Colonic mucosa (tissue), 4 donors: Measurements from ENCODE around the gene HTR6. TPM values are rescaled to one million over a fixed set of nuclear protein-coding genes. Genes with fewer than 3 reads are reported as not detected.

ENCODE experiments used
- DNase-seq: peaks from one replicate; pipeline ENCODE4 v3.0.0-alpha.2; 2020
- H3K27ac ChIP-seq: fragments of 200-600 bp; one replicate; pipeline ENCODE4 v1.8.0; 2021
- H3K27me3 ChIP-seq: fragments of 200-600 bp; one replicate; pipeline ENCODE4 v1.8.0; 2021
- H3K36me3 ChIP-seq: fragments of 200-600 bp; one replicate; pipeline ENCODE4 v1.8.0; 2021
- H3K4me1 ChIP-seq: fragments of 200-600 bp; one replicate; pipeline ENCODE4 v1.8.0; 2021; ENCODE audit warnings: mild to moderate bottlenecking
- H3K4me3 ChIP-seq: fragments of 200-600 bp; one replicate; pipeline ENCODE4 v1.8.0; 2021
- H3K9ac ChIP-seq, 2 donors: one replicate each; pipeline ENCODE4 v1.7.0; 2013; ENCODE audit warnings: control low read depth in 2 of 2, low read depth in 2 of 2, low read length in 2 of 2
- H3K9me3 ChIP-seq: fragments of 200-600 bp; one replicate; pipeline ENCODE4 v1.8.0; 2021
- intact Hi-C: fragments of 100-400 bp; cut with DNase I; formaldehyde crosslinking; loops from one replicate; pipeline ENCODE4 v1.14.1; 2022
- total RNA-seq, 2 donors: library from RNA; stranded (reverse); fragmentation: NEBNext Ultra II Directional in 1 of 2; extraction: Animal tissue kit (Norgen Biotek cat#: 25700) in 1 of 2; gene quantifications; one replicate each; pipeline ENCODE4 v1.2.1, GENCODE V29; 2021
- TF ChIP-seq, protein P1 (sequence below): fragments of 200-600 bp; IDR thresholded peaks from one replicate; pipeline ENCODE4 v1.8.0; 2022; ENCODE audit warnings: antibody characterized with exemption, mild to moderate bottlenecking
- donor health status: healthy.
- donor health status: DM: no; HTN: no; CAD: no.
- donor health status: DM: no; HTN: no; CAD: no.

HTR6 gene
- total RNA-seq, 2 donors from 2014 or later = not detected

DNA sequence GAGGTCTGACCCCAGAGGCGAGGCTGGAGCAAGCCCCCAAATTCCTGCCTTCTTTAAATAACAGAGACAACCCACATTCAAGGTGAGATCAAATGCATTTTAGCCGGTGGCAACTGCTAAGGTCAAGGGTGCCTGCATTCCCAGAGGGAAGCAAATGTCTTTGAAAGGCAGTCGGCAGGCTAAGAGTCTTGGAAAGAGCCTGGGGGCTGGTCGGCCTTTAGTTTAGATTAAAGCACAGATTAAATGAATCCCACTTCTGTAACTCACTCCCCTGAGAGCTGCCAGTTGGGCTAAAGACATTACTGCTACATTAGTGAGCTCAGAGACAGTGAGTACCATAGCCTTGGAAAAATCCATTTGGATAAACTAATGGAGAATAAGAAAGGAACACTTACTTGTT is 59.2 kb downstream of the HTR6 start:
- no peaks in the 10 kb centered on the region for H3K9me3 ChIP-seq
- no peak for DNase-seq
- no peaks in the 10 kb centered on the region for H3K27me3 ChIP-seq
- no peak overlapping the region for H3K9ac ChIP-seq
- intact Hi-C loops = no loop called here
- no peaks in the 10 kb centered on the region for H3K4me1 ChIP-seq
- H3K36me3 ChIP-seq = no peaks in the 10 kb centered on the region
- no peak overlapping the region for H3K27ac ChIP-seq
- TF ChIP-seq, protein P1, sequence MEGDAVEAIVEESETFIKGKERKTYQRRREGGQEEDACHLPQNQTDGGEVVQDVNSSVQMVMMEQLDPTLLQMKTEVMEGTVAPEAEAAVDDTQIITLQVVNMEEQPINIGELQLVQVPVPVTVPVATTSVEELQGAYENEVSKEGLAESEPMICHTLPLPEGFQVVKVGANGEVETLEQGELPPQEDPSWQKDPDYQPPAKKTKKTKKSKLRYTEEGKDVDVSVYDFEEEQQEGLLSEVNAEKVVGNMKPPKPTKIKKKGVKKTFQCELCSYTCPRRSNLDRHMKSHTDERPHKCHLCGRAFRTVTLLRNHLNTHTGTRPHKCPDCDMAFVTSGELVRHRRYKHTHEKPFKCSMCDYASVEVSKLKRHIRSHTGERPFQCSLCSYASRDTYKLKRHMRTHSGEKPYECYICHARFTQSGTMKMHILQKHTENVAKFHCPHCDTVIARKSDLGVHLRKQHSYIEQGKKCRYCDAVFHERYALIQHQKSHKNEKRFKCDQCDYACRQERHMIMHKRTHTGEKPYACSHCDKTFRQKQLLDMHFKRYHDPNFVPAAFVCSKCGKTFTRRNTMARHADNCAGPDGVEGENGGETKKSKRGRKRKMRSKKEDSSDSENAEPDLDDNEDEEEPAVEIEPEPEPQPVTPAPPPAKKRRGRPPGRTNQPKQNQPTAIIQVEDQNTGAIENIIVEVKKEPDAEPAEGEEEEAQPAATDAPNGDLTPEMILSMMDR = no peak
- H3K4me3 ChIP-seq = no peak overlapping the region

DNA sequence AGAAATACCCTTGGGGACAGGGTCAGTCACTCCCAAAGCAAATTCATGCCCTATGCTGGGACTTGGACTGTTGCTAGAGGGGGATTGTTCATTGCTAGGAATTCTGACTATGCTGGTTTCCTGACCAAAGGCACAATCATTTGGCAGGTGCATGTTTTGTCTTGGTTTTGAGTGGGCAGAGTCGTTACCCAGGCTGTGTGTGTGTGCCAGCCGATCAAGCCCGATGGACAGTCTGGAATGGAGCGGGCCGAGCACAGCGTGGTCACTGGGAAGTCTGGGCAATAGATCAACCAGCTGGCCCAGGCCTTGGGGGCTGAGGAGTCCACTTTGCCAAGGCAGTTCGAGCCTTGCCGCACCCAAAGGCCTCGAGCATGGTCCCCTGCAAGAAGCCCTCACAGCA is 60.9 kb downstream of the HTR6 start:
- no peak overlapping the region for H3K4me3 ChIP-seq
- H3K9ac ChIP-seq = no peak overlapping the region
- H3K4me1 ChIP-seq = no peaks in the 10 kb centered on the region
- H3K27ac ChIP-seq = no peak overlapping the region
- no peaks in the 10 kb centered on the region for H3K27me3 ChIP-seq
- intact Hi-C loops = no loop called here
- no peak for DNase-seq
- no peaks in the 10 kb centered on the region for H3K9me3 ChIP-seq
- TF ChIP-seq, protein P1 = no peak
- H3K36me3 ChIP-seq = no peaks in the 10 kb centered on the region

DNA sequence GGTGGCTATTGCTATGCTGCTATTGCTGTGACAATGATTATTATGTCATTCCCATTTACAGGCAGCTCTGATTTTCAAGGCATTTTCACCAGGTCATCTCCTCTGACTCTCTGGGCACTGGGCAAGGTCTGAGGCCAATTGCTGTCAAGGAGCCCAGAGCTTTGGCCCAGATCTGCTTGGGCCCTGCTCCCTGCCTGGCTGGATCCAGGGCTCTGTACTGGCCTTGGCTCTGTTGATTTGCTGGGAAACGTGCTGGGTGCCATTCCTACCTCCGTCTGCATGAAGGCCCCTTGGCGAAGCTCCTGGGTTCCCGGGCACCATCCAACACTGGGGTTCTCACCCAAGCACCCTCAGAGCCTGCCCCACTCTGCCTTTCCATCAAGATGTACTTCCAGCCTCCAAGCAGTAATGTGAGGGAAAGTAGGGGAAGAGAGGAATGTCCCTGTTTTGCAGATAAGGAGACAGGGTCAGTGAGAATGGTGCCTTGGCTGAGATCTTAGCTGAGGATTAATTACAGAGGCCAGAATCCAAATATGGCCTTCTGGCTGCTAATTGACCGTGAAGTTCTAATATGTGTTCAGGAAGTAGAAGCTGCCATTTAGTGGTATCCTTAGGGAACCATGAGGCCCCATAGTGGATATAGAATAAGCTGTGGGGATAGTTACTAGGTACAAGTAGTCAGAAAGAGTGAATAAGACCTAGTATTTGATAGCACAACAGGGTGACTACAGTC is 63.9 kb downstream of the HTR6 start:
- Histone ChIP-seq H3K27ac (no peak overlapping the region), H3K36me3 (no peaks in the 10 kb centered on the region), H3K9me3 (no peaks in the 10 kb centered on the region), H3K4me3 (no peak overlapping the region), H3K4me1 (no peaks in the 10 kb centered on the region), H3K9ac (no peak overlapping the region), H3K27me3 (no peaks in the 10 kb centered on the region)
- TF ChIP-seq, protein P1 = no peak
- DNase-seq = no peak
- intact Hi-C loops = no loop called here

DNA sequence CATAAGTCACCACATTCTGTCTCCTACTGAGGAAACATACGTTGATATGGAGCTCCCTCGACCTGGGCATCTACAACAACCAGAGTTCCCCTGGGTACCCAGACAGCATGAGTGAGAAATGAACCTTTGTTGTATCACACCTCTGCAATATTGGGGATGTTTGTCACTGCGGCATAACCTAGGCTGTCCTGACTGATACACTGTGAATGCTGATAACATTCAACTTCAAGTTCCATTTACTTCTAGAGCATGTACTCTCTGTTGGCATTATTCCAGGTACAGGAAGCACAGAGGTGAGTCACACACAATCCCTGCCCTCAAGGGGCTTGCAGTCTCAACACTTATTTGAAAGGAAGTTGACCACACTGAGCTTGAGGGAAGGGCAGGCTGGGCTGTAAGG is 65.6 kb downstream of the HTR6 start:
- Histone ChIP-seq H3K27me3 (no peaks in the 10 kb centered on the region), H3K36me3 (no peaks in the 10 kb centered on the region), H3K4me1 (no peaks in the 10 kb centered on the region), H3K4me3 (no peak overlapping the region), H3K9me3 (no peaks in the 10 kb centered on the region), H3K27ac (no peak overlapping the region), H3K9ac (no peak overlapping the region)
- TF ChIP-seq, protein P1 = no peak
- intact Hi-C loops = no loop called here
- no peak for DNase-seq

Other genes with a start within 250 kb of the HTR6 start
- 100 to 1,000 TPM; 397 to 407 TPM for gene CAPZB, start 179.3 kb upstream of the HTR6 start, total RNA-seq
- gene NBL1, start 20.6 kb upstream of the HTR6 start, total RNA-seq = 100 to 1,000 TPM; 340 to 393 TPM
- gene TMCO4, start 135.0 kb downstream of the HTR6 start, total RNA-seq = 10 to 100 TPM; 26.9 to 44.1 TPM
- gene RNF186, start 150.4 kb downstream of the HTR6 start, total RNA-seq = 10 to 100 TPM; 43.0 to 71.4 TPM
- gene OTUD3, start 217.5 kb downstream of the HTR6 start, total RNA-seq = 10 to 100 TPM in 1 of 2 donors, 1 to 10 TPM in 1; 9.6 to 15.6 TPM